ENCODE data around the gene GEN1.

GEN1 gene

GRCh38 chr2:17749753-17750438 is 4.0 kb upstream of the GEN1 start:
- Histone ChIP-seq H3K4me3 (no peak overlapping the region), H3K27ac (peak overlapping the region in 3 of 21 experiments; percentile 18 to 44 (median 20))

DNA sequence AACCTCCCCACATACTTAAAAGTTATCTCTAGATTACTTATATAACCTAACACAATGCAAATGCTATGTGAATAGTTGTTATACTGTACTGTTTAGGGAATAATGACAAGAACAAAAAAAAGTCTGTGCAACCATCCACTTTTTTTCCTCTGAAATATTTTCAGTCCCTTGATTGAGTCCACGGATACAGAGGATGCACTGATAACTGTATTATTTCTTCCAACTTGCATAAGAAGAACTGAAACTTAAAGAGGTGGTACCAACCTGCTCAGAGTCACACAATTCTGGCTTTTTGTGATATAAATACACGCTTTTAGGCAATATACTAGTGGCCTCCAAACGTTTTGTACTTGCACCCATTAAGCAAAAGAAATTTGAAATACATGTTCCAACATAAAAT is 1.7 kb upstream of the GEN1 start:
- Histone ChIP-seq H3K4me3 (peak overlapping the region in 1 of 7 experiments; percentile 80), H3K27ac (peak overlapping the region in 1 of 21 experiments; percentile 96)

GRCh38 chr2:17752892-17753802 is 791 bp upstream of the GEN1 start:
- Histone ChIP-seq H3K27ac (peak overlapping the region; percentile 80 to 100 (median 98)), H3K4me3 (peak overlapping the region; percentile 65 to 99 (median 82))

- Histone ChIP-seq H3K27ac (peak overlapping the region in 17 of 21 experiments; percentile 86 to 100 (median 98)), H3K4me3 (peak overlapping the region; percentile 65 to 99 (median 82))
Observed at GRCh38 chr2:17754773-17755425, 961 bp downstream of the GEN1 start.

DNA sequence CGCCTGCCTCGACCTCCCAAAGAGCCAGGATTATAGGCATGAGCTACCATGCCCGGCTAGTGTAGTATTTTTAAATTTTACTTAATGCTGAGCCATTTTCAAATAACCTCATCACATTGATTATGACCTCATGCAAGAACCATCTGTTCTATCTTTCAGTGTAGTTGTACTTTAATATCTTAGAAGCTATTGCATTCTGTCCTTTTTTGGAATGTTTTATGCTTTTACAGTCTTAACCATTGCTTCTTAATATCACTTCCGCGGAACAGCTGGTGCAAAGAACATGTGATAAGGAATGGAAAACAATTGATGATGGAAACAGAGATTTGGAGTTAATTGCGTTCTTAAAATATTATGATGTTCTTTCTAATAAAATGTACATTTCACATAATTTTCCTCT is 2.7 kb downstream of the GEN1 start:
- no peak overlapping the region for H3K4me3 ChIP-seq
- no peak overlapping the region for H3K27ac ChIP-seq

DNA sequence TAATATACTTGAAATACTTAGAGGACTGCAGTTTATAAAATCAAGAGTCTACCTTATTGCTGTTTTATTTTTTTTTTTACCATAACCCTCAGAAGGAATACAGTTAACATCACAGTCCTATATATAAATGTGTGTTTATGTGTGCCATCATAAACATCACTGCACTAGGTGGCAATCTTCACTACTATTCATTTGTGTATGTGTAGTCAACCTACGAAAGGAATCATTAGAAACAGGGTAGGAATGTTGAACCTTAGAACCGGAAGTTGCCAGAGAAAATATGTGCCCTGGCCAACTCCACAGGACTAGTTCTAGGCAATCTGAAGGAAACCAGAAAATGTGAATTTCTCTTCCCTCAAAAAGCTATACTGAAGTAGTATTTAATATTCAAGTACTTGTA is 3.4 kb downstream of the GEN1 start:
- Histone ChIP-seq H3K4me3 (no peak overlapping the region), H3K27ac (no peak overlapping the region)

DNA sequence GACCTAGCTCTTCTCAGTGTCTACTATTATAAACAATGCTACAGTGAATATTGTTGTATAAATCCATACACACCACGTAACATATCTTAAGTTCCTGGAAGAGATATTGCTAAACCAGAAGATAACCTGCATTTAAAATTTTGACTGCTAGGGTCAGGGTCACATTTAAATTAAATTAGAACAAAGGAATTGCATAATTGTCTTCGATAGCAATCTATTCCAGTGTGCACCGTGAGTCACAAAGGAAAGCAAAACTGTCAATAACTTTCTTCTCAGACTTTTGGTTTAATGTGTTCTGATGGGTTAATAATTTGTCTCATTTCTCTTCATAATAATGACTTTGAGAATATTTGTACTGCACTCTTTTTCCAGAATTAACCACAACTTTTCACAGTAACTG is 4.2 kb downstream of the GEN1 start:
- H3K27ac ChIP-seq: peak overlapping the region in 1 of 21 experiments; percentile 7
- H3K4me3 ChIP-seq: no peak overlapping the region

- Histone ChIP-seq H3K4me3 (no peak overlapping the region), H3K27ac (no peak overlapping the region)
Observed at GRCh38 chr2:17759805-17760204, 5.9 kb downstream of the GEN1 start.

GRCh38 chr2:17762451-17762850 is 8.5 kb downstream of the GEN1 start:
- Histone ChIP-seq H3K27ac (no peak overlapping the region), H3K4me3 (no peak overlapping the region)

DNA sequence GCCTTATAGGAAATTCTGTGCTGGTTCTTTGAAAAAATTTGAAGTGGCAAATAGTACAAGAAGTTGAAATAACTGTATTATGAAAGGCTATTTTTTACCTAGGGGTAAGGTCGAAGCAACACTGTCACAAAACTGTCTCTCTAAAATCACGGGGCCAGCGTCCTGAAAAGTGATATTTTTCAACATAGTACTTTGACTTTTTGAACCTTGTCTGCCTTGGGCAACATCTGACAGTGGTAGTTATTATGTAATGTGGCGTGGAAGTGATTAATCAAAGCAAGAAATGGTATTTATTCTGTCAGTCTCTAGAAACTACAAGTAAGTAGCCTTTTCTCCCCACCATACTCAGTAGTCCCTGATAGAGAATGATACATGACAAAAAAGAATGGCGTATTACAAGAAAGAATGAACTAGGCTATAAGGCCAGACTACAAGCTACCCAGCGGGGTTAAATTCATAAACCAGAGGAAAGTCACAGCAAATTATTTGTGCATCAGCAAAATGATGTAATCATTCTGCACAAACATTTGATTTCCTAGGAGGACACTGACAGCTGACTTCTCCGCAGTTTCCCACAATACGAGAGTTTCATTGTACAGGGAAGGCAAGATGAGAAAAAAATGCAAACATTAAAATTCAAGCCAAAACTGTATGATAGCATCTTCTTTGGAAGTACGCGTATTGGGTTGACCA is 9.8 kb downstream of the GEN1 start:
- Histone ChIP-seq H3K27ac (no peak overlapping the region), H3K4me3 (no peak overlapping the region)

- no peak overlapping the region for H3K27ac ChIP-seq
- no peak overlapping the region for H3K4me3 ChIP-seq
Observed at GRCh38 chr2:17765398-17765797, 11.5 kb downstream of the GEN1 start.

GRCh38 chr2:17768894-17769293 is 15.0 kb downstream of the GEN1 start:
- Histone ChIP-seq H3K27ac (no peak overlapping the region), H3K4me3 (no peak overlapping the region)

DNA sequence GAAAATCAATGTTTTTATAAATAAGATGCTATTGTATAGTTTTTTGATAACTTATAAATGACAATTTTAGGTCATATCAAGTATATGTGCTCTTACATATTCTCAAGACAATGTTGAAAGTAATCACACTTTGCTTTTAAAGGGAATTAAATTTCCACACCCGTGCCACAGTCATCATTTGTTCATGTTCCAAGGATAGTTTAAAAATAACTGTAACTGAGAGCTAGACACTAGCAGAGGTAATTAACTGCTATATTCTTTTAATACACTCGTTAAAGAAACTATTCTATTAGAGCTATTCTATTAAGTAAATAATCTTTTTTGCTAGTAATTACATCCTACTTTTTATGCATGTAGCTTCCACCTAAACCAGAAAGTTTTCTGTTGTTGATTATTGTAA is 18.0 kb downstream of the GEN1 start:
- Histone ChIP-seq H3K27ac (no peak overlapping the region), H3K4me3 (no peak overlapping the region)

- H3K4me3 ChIP-seq: no peak overlapping the region
- H3K27ac ChIP-seq: no peak overlapping the region
Observed at GRCh38 chr2:17772532-17772931, 18.6 kb downstream of the GEN1 start.

DNA sequence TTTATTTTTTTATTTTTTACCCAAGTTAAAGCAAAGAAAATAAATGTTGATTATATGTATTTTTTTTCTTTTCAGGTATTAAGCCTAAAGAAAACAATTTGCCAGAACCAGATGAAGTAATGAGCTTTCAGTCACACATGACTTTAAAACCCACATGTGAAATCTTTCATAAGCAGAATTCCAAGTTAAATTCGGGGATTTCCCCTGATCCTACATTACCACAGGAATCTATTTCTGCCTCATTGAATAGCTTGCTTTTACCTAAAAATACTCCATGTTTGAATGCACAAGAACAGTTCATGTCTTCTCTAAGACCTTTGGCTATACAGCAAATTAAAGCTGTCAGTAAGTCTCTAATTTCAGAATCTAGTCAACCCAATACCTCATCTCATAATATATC is 26.6 kb downstream of the GEN1 start:
- Histone ChIP-seq H3K4me3 (no peak overlapping the region), H3K27ac (no peak overlapping the region)

- Histone ChIP-seq H3K4me3 (no peak overlapping the region), H3K27ac (no peak overlapping the region)
Observed at GRCh38 chr2:17781482-17781881, 27.5 kb downstream of the GEN1 start.

DNA sequence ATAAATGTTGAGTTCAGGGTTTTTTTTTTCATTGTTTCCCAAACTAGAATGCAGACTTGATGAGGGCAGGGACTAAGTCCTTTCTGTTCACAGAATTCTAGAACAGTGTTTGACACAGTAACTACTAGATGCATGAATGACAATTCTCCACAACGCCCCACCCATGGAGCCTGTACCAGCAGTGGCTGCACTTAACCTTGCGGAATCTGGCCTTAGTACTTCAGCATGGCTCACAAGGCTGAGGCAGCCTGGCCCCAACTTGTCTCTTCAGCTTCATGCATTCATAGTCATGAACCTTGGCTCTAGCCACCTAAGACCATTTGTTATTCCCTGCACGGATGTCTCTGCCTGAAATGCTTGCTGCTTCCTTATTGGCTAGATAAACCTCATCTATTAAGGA is 32.8 kb downstream of the GEN1 start:
- H3K4me3 ChIP-seq: no peak overlapping the region
- no peak overlapping the region for H3K27ac ChIP-seq

DNA sequence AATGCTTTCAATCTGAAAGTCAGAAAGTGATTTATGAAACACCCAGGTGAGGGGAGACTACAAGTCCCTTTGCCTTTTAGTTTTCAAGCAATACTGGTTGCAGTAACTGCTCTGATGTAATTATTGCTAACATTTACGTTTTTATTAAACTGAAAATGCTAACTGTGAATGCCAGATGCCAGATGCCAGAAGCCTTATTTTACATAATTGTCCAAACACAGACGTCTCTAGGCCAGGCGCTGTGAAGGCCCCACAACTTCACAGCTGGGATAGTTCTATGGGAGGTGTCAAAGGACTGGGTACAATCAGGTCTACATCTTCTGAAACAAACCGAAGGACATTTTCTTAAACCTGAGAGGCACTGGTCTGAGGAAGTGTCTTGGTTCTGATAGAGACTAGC is 34.8 kb downstream of the GEN1 start:
- no peak overlapping the region for H3K27ac ChIP-seq
- H3K4me3 ChIP-seq: no peak overlapping the region

GRCh38 chr2:17790536-17790935 is 36.6 kb downstream of the GEN1 start:
- Histone ChIP-seq H3K4me3 (no peak overlapping the region), H3K27ac (no peak overlapping the region)
